GM18868 (cell line): ENCODE measurements around the gene CFAP52.
"Not testable (repeated sequence)": the region's sequence is repeated elsewhere in the genome, so short reads cannot be mapped to it uniquely, and the experiment has no call there.

ENCODE experiments used
- ATAC-seq: cut with Tn5 transposase; IDR thresholded peaks from one replicate; pipeline ENCODE4 v1.9.1; 2021; ENCODE audit warnings: mild to moderate bottlenecking, moderate library complexity; ENCODE audit not compliant: unreplicated experiment

The CFAP52 gene

GRCh38 chr17:9644910-9645751 is 68.7 kb downstream of the CFAP52 start, which contains the start of gene USP43:
TSS of gene USP43 (plus strand) at chr17:9645517. CDS start at chr17:9645633, 116 bp downstream.
- no peak for ATAC-seq

GRCh38 chr17:9645851-9646545 is 69.6 kb downstream of the CFAP52 start:
- no peak for ATAC-seq

- ATAC-seq, result no peak
These were observed 70.1 kb downstream of the CFAP52 start for GRCh38 chr17:9646546-9646885.

- no peak for ATAC-seq
These were observed 70.6 kb downstream of the CFAP52 start for GRCh38 chr17:9647014-9647413.

GRCh38 chr17:9648521-9649110 is 72.2 kb downstream of the CFAP52 start:
- ATAC-seq, result no peak

- no peak for ATAC-seq
These were observed 82.3 kb downstream of the CFAP52 start for GRCh38 chr17:9658593-9659211.

GRCh38 chr17:9661027-9661426 is 84.6 kb downstream of the CFAP52 start:
- ATAC-seq, result no peak

- not testable (repeated sequence) for ATAC-seq
These were observed 87.1 kb downstream of the CFAP52 start for GRCh38 chr17:9663511-9663910.

- no peak for ATAC-seq
These were observed 90.1 kb downstream of the CFAP52 start for GRCh38 chr17:9666461-9667050.

GRCh38 chr17:9668517-9668916 is 92.1 kb downstream of the CFAP52 start:
- no peak for ATAC-seq

GRCh38 chr17:9669551-9670008 is 93.1 kb downstream of the CFAP52 start:
- no peak for ATAC-seq

- no peak for ATAC-seq
These were observed 94.2 kb downstream of the CFAP52 start for GRCh38 chr17:9670596-9670995.

- ATAC-seq, result no peak
These were observed 95.1 kb downstream of the CFAP52 start for GRCh38 chr17:9671559-9671958.

- no peak for ATAC-seq
These were observed 95.8 kb downstream of the CFAP52 start for GRCh38 chr17:9672266-9672665.

- no peak for ATAC-seq
These were observed 96.2 kb downstream of the CFAP52 start for GRCh38 chr17:9672691-9673090.

GRCh38 chr17:9676084-9676483 is 99.6 kb downstream of the CFAP52 start:
- no peak for ATAC-seq

GRCh38 chr17:9676820-9677310 is 100.4 kb downstream of the CFAP52 start:
- no peak for ATAC-seq

GRCh38 chr17:9677411-9677810 is 101.0 kb downstream of the CFAP52 start:
- ATAC-seq, result no peak

- ATAC-seq, result no peak
These were observed 101.5 kb downstream of the CFAP52 start for GRCh38 chr17:9677896-9678295.

- no peak for ATAC-seq
These were observed 108.6 kb downstream of the CFAP52 start for GRCh38 chr17:9684955-9685621.
